ENCODE data around the gene PLXNA4. TPM values are rescaled to one million over a fixed set of nuclear protein-coding genes. Genes with fewer than 3 reads are reported as not detected.

PLXNA4 gene
- polyA plus RNA-seq, 1 donor (not counting 4 experiments of a cell fraction or from before 2014, with no cell fraction given) = 0.01 TPM

DNA sequence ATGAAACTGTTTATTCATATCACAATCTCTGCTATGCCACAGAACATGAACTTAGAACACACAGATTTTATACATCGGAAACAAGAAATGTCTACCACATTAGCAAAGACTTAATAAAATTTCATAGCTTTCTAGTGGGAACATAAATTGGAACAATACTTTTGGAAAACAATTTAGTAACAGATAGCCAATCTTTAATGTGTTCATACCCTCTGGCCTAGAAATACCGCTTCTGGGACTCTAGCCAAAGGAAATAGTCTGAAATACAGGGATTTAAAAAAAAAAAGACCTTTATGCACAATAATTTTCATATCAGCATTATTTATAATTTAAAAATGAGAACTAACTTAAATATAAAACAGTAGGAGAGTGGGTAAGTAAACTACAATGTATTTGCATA is 168.5 kb downstream of the PLXNA4 start:
- Histone ChIP-seq H3K36me3 (ENCODE audit: control insufficient read depth in 2 of 2, extremely low read depth in 1 of 2, insufficient read depth in 2 of 2, low read length in 2 of 2) (no peaks in the 10 kb centered on the region), H3K27ac (ENCODE audit: control insufficient read depth, insufficient read depth, low read length) (no peak overlapping the region), H3K4me1 (ENCODE audit: control insufficient read depth, extremely low read depth, insufficient read depth, low read length) (no peaks in the 10 kb centered on the region), H3K4me2 (ENCODE audit: control insufficient read depth, extremely low read depth, insufficient read depth, low read depth, low read length) (no peak overlapping the region), H3K9me3 (ENCODE audit: control insufficient read depth, low read depth, low read length) (no peaks in the 10 kb centered on the region), H2AFZ (ENCODE audit: control insufficient read depth, low read length) (no peak overlapping the region), H3K27me3 (ENCODE audit: control insufficient read depth, extremely low read depth, insufficient read depth, low read length) (peaks cover 9% of the 10 kb centered on the region), H3K9me1 (ENCODE audit: control insufficient read depth, extremely low read depth, insufficient read depth, low read length) (no peaks in the 10 kb centered on the region), H3K9ac (ENCODE audit: control insufficient read depth, extremely low read depth, insufficient read depth, low read length) (no peak overlapping the region), H3K4me3 (ENCODE audit: control insufficient read depth in 2 of 3, extremely low read depth in 1 of 3, insufficient read depth in 2 of 3, low read depth in 1 of 3, low read length in 3 of 3) (no peak overlapping the region), H3K79me2 (ENCODE audit: control insufficient read depth, insufficient read depth, low read length) (no peaks in the 10 kb centered on the region), H4K20me1 (ENCODE audit: control insufficient read depth, extremely low read depth, insufficient read depth, low read length) (no peaks in the 10 kb centered on the region)
- dilution Hi-C loops (cut with MboI; ENCODE audit: extremely low pct_ligation_motif_present, low sequenced_read_pairs) = no loop called here
- FAIRE-seq = no peak
- TF ChIP-seq, protein P1, sequence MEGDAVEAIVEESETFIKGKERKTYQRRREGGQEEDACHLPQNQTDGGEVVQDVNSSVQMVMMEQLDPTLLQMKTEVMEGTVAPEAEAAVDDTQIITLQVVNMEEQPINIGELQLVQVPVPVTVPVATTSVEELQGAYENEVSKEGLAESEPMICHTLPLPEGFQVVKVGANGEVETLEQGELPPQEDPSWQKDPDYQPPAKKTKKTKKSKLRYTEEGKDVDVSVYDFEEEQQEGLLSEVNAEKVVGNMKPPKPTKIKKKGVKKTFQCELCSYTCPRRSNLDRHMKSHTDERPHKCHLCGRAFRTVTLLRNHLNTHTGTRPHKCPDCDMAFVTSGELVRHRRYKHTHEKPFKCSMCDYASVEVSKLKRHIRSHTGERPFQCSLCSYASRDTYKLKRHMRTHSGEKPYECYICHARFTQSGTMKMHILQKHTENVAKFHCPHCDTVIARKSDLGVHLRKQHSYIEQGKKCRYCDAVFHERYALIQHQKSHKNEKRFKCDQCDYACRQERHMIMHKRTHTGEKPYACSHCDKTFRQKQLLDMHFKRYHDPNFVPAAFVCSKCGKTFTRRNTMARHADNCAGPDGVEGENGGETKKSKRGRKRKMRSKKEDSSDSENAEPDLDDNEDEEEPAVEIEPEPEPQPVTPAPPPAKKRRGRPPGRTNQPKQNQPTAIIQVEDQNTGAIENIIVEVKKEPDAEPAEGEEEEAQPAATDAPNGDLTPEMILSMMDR (optimal IDR thresholded peaks at IDR 0.05 in 1 of 3, IDR thresholded peaks at IDR 0.05 in 1 of 3, conservative IDR thresholded peaks at IDR 0.05 in 1 of 3; ENCODE audit: extremely low read depth in 1 of 3, insufficient read depth in 2 of 3, low read length in 3 of 3) = no peak
- TF ChIP-seq EZH2 (IDR thresholded peaks at IDR 0.05; ENCODE audit: low read length) = no peak
- DNase-seq (ENCODE audit: low read depth, low spot score) = no peak

DNA sequence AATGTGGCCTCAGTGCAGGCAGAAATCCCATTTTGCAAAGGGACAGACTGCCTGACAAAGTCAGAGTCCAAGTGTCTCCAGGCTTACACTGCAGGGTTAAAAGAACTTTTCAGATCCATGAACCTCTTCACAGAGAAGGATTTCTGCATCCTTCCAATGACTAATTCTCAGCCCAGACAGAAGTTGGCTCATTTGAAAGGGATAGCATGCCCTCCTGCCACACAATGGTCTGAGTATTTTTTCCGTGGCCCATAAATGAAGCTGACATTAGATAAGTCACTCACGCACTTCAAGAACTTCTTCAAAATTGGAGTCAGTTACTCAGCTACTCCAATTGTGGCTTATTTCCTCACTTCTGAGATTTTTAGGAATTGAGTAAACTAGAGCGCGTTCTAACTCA is 170.2 kb downstream of the PLXNA4 start:
- Histone ChIP-seq H2AFZ (ENCODE audit: control insufficient read depth, low read length) (no peak overlapping the region), H3K4me1 (ENCODE audit: control insufficient read depth, extremely low read depth, insufficient read depth, low read length) (no peaks in the 10 kb centered on the region), H3K9ac (ENCODE audit: control insufficient read depth, extremely low read depth, insufficient read depth, low read length) (no peak overlapping the region), H3K27me3 (ENCODE audit: control insufficient read depth, extremely low read depth, insufficient read depth, low read length) (peaks cover 17% of the 10 kb centered on the region), H3K4me2 (ENCODE audit: control insufficient read depth, extremely low read depth, insufficient read depth, low read depth, low read length) (no peak overlapping the region), H3K4me3 (ENCODE audit: control insufficient read depth in 2 of 3, extremely low read depth in 1 of 3, insufficient read depth in 2 of 3, low read depth in 1 of 3, low read length in 3 of 3) (no peak overlapping the region), H3K27ac (ENCODE audit: control insufficient read depth, insufficient read depth, low read length) (no peak overlapping the region), H3K9me3 (ENCODE audit: control insufficient read depth, low read depth, low read length) (no peaks in the 10 kb centered on the region), H3K79me2 (ENCODE audit: control insufficient read depth, insufficient read depth, low read length) (no peaks in the 10 kb centered on the region), H3K36me3 (ENCODE audit: control insufficient read depth in 2 of 2, extremely low read depth in 1 of 2, insufficient read depth in 2 of 2, low read length in 2 of 2) (no peaks in the 10 kb centered on the region), H4K20me1 (ENCODE audit: control insufficient read depth, extremely low read depth, insufficient read depth, low read length) (no peaks in the 10 kb centered on the region), H3K9me1 (ENCODE audit: control insufficient read depth, extremely low read depth, insufficient read depth, low read length) (no peaks in the 10 kb centered on the region)
- TF ChIP-seq, protein P1 (optimal IDR thresholded peaks at IDR 0.05 in 1 of 3, IDR thresholded peaks at IDR 0.05 in 1 of 3, conservative IDR thresholded peaks at IDR 0.05 in 1 of 3; ENCODE audit: extremely low read depth in 1 of 3, insufficient read depth in 2 of 3, low read length in 3 of 3) = no peak
- TF ChIP-seq EZH2 (IDR thresholded peaks at IDR 0.05; ENCODE audit: low read length) = no peak
- dilution Hi-C loops (cut with MboI; ENCODE audit: extremely low pct_ligation_motif_present, low sequenced_read_pairs) = no loop called here
- FAIRE-seq (no peak), DNase-seq (ENCODE audit: low read depth, low spot score) (no peak)

Data from keratinocyte (primary cell).